Endothelial cell of umbilical vein (primary cell): ENCODE measurements around the gene N4BP2L1.

Source experiments
- CTCF ChIP-seq, 2 donors: IDR thresholded peaks; 1 replicate in 1 of 2; 2 replicates in 1 of 2; pipeline ENCODE4 v1.5.1; 2011; ENCODE audit warnings: low read length in 2 of 2, mild to moderate bottlenecking in 2 of 2, moderate library complexity in 2 of 2, control low read depth in 1 of 2, inconsistent platforms in 1 of 2, low read depth in 1 of 2; ENCODE audit not compliant: insufficient read depth in 1 of 2; ENCODE audit errors: extremely low read depth in 1 of 2
- EZH2 ChIP-seq: IDR thresholded peaks from 2 replicates; pipeline ENCODE4 v1.6.1; 2012; ENCODE audit warnings: borderline replicate concordance, low read depth, mild to moderate bottlenecking, moderate library complexity, low read length, inconsistent platforms; ENCODE audit not compliant: severe bottlenecking
- FOS ChIP-seq: IDR thresholded peaks from 2 replicates; pipeline ENCODE4 v1.6.1; 2011; ENCODE audit warnings: mild to moderate bottlenecking, low read length, moderate library complexity, borderline replicate concordance; ENCODE audit not compliant: insufficient read depth
- GATA2 ChIP-seq: IDR thresholded peaks from 2 replicates; pipeline ENCODE4 v1.7.0; 2011; ENCODE audit warnings: low read depth, mild to moderate bottlenecking, moderate library complexity, mixed read lengths, low read length; ENCODE audit not compliant: insufficient read length, insufficient read depth
- JUN ChIP-seq: IDR thresholded peaks from 2 replicates; pipeline ENCODE4 v1.6.1; 2011; ENCODE audit warnings: borderline replicate concordance, low read depth; ENCODE audit not compliant: insufficient read length, insufficient read depth
- MAX ChIP-seq: IDR thresholded peaks from 2 replicates; pipeline ENCODE4 v1.6.1; 2011; ENCODE audit not compliant: insufficient read depth, insufficient read length
- MYC ChIP-seq: IDR thresholded peaks from one replicate; pipeline ENCODE4 v1.6.1; 2011; ENCODE audit warnings: mild to moderate bottlenecking, low read depth, low read length
- POLR2A ChIP-seq: IDR thresholded peaks from 2 replicates; pipeline ENCODE4 v1.6.1; 2012; ENCODE audit warnings: low read depth, mild to moderate bottlenecking, control low read depth, low read length
- POLR2AphosphoS5 ChIP-seq: IDR thresholded peaks from 2 replicates; pipeline ENCODE4 v1.6.1; 2012; ENCODE audit warnings: low read depth, mild to moderate bottlenecking, control low read depth, low read length, moderate library complexity; ENCODE audit not compliant: insufficient read depth

GRCh38 chr13:32447894-32448623, 20.1 kb upstream of the N4BP2L1 start:
- TF ChIP-seq CTCF (IDR thresholded peaks at IDR 0.05; ENCODE audit: extremely low read depth in 1 of 2, insufficient read depth in 1 of 2, low read depth in 1 of 2, low read length in 2 of 2), result no peak
- no peak for TF ChIP-seq FOS
- TF ChIP-seq EZH2, result no peak
- TF ChIP-seq GATA2, result no peak
- no peak for TF ChIP-seq POLR2A
- no peak for TF ChIP-seq JUN
- no peak for TF ChIP-seq POLR2AphosphoS5
- TF ChIP-seq MYC, result no peak
- TF ChIP-seq MAX, result no peak
